Measurements from ENCODE around the gene SULF2.

Gene SULF2

DNA sequence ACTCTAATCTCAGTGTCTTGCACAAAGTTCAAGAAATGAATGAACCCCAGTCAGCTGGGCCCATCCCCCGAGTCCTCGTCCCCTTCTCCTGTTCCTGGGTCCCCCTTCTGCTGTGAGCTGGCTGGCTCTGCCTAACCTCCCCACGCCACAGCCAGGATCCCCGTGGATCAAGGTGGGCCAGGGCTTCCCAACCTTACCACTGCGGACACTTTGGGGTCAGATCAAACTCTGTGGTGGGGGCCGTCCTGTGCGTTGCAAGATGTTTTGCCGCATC lies 116.2 kb downstream of the SULF2 start:
- no peak for DNase-seq (ENCODE audit: low read depth in 2 of 2)

GRCh38 chr20:47668313-47669151 lies 116.7 kb downstream of the SULF2 start:
- no peak for DNase-seq (ENCODE audit: low read depth in 2 of 2)

DNA sequence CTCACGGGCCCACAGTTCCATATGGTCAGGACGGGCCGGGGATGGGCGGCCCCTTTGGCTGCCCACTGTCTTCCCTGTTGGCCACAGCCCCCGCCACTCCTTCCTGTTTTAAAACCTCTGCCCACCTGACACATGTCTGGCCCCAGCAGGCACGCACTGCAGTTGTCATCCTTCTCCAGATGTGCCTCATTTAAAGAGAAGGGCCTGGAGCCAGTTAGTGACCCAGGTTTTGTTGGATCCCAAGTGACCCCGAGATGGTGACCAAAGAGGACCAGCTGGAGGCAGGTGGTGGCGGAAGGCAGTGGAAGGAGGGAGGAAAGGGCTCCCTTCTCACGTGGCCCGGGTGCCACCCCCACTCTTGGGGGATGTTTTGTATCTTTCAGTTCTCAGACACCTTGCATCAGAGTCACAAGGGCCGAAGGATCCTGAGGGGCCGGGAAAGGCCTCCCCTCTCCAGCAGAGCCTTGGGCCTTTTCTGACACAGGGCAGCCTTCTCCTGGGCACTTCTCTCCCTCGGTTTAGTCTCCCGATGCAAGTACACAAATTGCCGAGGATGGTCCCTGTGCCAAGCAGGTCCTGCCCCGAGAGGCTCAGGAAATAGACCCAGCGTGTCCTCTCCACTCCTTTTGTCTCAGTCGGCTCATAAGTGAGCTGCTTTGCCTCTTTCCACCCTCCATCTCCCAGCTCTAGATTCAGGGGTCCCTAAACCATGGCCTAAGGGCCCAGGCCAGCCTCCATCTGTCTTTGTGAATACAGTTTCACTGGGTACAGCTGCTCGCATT lies 117.6 kb downstream of the SULF2 start:
- no peak for DNase-seq (ENCODE audit: low read depth in 2 of 2)

DNA sequence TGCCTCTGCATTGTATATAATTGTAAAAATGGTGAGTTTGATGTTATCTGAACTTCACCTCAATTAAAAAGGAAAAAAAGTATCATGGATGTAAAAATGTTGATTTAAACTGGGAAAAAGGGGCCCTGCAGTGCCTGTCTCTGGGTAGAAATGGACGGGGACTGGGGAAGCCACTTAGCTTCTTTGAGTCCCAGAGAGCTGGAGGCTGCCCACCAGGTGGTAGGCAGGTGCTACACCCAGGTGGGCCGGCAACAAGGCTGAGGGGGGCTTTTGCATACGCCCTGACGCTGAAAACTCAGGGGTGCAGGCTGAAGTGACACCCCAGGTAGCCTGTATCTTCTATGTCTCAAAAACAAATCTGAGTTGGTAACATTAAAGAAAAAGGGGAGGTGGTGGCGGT lies 118.2 kb downstream of the SULF2 start:
- no peak for DNase-seq (ENCODE audit: low read depth in 2 of 2)

- no peak for DNase-seq (ENCODE audit: low read depth in 2 of 2)
These were observed 119.0 kb downstream of the SULF2 start for GRCh38 chr20:47666304-47666703.

DNA sequence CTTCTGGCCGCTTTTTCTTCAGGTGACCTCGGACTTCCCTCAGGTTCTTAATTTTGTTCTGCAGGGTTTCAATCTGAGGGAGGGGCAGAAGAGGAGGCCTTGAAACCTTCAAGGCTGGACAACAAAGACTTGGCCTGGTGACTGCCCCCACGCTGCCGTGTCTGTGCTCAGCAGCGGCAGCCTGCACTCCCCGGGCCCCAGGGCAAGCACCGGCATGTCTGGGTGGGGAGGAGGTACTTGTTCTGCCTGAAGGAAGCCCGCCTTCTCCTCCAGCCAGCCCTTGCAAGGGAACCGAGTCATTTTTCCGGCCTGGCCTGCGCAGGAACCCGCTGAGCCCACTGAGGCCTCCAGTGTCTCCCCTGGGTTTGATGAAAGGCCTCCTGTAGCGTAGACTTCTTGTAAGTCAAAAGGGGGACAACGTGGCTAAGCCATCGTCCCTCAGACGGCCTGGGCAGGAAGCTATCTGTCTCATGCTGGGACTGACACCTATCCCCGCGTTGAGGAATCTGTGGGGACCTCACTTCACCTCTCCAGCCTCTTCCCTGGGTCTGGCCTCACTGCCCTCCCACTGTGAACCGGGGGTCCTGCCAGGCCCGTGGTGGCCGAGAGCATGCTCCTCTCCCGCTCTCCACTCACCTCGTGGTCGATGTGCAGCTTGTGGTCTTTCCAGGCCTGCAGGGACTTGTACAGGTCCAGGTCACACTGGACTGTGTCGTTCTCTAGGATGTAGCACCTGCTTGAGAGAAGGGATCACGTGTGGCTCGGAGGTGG lies 119.9 kb downstream of the SULF2 start:
- no peak for DNase-seq (ENCODE audit: low read depth in 2 of 2)

- no peak for DNase-seq (ENCODE audit: low read depth in 2 of 2)
These were observed 120.5 kb downstream of the SULF2 start for GRCh38 chr20:47664744-47665143.

DNA sequence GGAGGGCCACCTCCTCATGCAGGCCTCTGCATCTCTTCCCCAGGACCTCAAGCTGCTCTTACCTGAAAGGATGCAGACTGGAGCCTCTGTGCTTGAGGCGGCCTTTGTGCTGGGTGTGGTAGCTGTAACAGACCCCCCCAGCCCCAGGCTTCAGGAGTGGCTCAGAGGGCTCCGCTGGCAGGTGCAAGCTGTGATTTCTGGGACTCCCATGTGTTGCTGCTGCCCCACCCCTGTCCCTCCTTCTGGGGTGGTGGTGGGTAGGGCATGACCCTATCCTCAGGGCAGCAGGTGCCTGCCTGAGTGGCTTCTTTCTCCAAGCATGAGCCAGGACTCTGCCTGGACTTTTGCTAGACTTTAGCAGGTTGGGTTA lies 121.2 kb downstream of the SULF2 start:
- DNase-seq (ENCODE audit: low read depth in 2 of 2), result no peak

DNA sequence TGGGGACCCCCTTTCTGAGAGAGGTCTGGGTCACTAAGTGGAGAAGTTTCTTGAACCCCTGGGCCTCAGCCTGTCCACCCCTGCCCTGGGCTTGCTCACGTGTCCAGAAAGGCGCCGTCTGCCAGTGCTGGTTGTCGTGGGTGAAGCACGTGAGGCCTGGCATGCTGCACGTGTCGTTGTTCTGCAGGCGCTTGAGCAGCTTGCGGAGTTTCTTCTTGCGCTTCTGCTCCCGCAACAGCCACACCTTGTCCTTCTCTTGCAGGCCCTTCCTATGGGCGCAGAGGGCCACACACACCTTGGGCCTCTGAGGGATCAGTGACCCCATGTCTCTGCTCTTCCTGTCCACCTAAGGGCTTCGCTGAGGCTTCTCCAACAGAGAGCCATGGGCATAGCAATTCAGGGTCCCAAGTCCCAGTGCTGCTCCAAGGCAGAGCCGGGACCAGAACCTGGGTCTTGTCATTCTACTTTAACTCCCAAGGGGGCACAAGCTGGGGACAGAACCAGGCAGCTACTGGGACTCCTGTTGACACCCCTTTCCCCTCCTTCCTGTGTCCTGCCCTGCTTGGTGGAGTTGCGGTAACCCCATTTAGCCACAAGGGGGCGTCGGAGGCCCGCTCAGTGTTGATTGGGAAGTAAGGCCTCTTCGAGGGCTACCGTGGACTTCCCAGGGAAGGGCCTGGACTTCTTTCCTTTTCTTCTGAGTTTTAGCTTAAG lies 121.8 kb downstream of the SULF2 start:
- peak; percentile 37 to 39 for DNase-seq (ENCODE audit: low read depth in 2 of 2)

GRCh38 chr20:47662483-47663353 lies 122.6 kb downstream of the SULF2 start:
- no peak for DNase-seq (ENCODE audit: low read depth in 2 of 2)

DNA sequence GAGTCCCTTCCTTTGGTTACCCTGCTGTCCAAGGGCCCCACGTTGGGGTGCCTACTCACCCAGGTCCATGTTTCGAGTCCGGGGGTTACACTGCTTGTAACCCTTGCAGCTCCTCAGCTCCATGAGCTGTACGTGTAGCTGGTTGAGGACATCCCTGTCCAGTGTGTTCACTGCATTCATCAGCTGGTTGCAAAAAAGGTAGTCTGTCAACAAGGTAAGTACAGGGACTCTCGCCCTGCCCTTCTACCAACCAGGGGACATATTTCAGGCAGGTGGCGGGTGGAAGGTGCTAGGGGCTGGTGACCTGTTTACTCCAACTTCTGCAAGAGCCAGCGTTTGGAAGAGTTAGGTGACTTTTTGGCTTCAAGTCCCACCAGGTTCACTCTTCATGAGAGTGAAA lies 123.6 kb downstream of the SULF2 start:
- no peak for DNase-seq (ENCODE audit: low read depth in 2 of 2)

DNA sequence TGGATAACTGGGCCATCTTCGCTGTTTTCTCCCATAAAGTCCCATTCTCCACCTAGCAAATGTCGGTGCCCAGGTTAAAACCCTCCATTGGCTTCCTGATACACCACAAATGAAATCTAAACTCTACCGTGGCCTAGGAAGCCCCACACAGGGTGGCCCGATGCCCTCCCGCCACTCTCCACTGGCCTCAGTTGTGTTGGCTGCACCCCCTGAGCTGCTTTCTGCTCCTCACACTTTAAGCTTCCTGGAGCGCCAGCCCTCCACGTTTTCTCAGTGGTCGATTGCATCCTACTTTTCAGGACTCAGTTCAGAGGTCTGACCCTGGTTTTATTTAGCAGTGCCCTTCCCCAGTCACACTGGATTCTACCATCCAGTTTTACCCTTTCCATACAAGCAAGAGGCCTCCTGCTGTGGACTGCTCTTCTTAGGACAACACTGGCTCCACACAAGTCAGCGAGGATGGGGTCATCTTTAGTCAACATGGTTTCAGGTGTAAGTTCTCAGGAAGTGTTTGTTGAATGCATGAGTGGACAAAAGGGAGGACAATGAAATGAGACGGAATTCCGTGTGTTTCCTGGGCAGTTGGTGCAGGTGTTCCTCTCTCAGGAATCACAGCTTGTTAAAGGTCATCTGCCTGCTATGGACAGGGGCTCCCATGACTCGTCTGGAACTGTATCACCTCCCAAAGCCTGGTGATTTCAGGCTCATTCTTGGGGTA lies 124.1 kb downstream of the SULF2 start:
- no peak for DNase-seq (ENCODE audit: low read depth in 2 of 2)

GRCh38 chr20:47660602-47660905 lies 124.7 kb downstream of the SULF2 start:
- no peak for DNase-seq (ENCODE audit: low read depth in 2 of 2)

- no peak for DNase-seq (ENCODE audit: low read depth in 2 of 2)
These were observed 125.2 kb downstream of the SULF2 start for GRCh38 chr20:47659904-47660601.

DNA sequence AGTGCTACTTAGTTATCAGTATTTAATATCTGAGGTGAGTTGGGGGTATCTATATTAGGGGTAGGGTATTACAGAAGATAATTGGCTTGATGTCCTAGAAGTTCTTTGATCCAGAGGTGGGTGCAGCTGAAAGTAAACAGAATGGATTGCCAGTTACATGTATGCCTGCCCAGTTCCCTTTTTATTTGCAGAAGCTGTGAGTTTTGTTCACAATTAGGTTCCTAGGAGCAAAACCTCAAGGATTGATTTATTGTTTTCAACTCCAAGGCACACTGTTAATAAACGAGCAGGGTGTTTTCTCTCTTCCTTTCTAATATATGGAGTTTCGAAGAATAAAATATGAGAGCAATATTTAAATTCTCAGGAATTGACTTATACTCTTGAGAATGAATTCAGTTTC lies 129.0 kb downstream of the SULF2 start:
- DNase-seq (ENCODE audit: low read depth in 2 of 2), result no peak

GRCh38 chr20:47655635-47656034 lies 129.6 kb downstream of the SULF2 start:
- no peak for DNase-seq (ENCODE audit: low read depth in 2 of 2)

DNA sequence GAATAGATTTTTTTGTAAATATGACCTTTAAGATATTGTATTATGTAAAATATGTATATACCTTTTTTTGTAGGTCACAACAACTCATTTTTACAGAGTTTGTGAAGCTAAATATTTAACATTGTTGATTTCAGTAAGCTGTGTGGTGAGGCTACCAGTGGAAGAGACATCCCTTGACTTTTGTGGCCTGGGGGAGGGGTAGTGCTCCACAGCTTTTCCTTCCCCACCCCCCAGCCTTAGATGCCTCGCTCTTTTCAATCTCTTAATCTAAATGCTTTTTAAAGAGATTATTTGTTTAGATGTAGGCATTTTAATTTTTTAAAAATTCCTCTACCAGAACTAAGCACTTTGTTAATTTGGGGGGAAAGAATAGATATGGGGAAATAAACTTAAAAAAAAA lies 130.9 kb downstream of the SULF2 start:
- DNase-seq (ENCODE audit: low read depth in 2 of 2), result no peak

DNA sequence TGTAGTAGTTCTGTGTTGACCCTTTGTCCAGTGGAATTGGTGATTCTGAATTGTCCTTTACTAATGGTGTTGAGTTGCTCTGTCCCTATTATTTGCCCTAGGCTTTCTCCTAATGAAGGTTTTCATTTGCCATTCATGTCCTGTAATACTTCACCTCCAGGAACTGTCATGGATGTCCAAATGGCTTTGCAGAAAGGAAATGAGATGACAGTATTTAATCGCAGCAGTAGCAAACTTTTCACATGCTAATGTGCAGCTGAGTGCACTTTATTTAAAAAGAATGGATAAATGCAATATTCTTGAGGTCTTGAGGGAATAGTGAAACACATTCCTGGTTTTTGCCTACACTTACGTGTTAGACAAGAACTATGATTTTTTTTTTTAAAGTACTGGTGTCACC lies 131.4 kb downstream of the SULF2 start:
- DNase-seq (ENCODE audit: low read depth in 2 of 2), result no peak

DNA sequence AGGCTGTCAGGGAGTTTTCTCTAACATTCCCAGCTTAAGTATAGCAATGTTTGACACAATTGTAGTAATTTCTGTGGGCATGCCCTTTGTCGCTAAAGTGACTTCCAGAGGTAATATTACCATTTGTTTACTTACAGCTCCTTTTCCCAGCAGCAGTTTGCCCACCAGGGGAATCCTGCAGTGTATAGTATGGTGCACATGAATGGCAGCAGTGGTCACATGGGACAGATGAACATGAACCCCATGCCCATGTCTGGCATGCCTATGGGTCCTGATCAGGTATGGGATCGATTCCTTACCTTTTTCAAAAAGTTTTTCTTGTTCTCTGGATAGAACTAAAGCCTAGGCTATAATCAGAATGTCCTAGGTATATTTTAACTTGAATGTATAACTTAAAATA lies 132.5 kb downstream of the SULF2 start:
- DNase-seq (ENCODE audit: low read depth in 2 of 2), result no peak

- DNase-seq (ENCODE audit: low read depth in 2 of 2), result no peak
These were observed 133.0 kb downstream of the SULF2 start for GRCh38 chr20:47652301-47652700.

Data from activated CD8-positive, alpha-beta memory T cell treated with anti-CD3 and anti-CD28 coated beads for 4 hours (primary cell).